ENCODE data around the gene IL1R2.

DNA sequence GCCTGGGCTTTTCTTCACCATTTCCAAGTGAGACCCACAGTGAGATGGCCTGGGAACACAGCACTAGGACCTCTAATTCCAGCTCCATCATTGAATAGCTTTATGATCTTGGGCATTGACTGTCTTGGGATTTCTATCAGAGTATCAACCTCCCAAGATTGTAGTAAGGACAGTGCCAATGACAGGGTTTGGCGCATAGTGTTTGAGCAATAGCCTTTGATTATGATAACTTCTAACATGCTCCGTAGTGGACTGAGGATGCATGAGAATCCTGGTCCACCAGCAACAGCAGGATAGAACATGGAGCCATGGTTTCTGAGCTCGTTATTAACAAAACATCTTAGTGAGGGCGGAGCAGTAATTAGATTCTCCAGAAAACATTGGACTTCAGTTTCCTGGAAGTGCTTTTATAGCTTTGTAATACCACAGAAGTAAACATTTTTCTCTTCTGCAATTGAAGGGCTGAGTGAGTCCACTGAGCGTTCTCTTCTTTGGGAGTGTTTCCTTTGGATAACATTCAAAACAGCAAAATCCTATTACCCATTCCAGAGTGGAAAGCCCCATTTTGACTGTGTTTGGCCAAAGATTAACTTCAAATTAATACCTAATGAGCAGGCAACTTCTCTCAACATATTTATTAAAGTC is 63.7 kb downstream of the IL1R2 start:
- TF ChIP-seq, protein P1, sequence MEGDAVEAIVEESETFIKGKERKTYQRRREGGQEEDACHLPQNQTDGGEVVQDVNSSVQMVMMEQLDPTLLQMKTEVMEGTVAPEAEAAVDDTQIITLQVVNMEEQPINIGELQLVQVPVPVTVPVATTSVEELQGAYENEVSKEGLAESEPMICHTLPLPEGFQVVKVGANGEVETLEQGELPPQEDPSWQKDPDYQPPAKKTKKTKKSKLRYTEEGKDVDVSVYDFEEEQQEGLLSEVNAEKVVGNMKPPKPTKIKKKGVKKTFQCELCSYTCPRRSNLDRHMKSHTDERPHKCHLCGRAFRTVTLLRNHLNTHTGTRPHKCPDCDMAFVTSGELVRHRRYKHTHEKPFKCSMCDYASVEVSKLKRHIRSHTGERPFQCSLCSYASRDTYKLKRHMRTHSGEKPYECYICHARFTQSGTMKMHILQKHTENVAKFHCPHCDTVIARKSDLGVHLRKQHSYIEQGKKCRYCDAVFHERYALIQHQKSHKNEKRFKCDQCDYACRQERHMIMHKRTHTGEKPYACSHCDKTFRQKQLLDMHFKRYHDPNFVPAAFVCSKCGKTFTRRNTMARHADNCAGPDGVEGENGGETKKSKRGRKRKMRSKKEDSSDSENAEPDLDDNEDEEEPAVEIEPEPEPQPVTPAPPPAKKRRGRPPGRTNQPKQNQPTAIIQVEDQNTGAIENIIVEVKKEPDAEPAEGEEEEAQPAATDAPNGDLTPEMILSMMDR (IDR thresholded peaks at IDR 0.05 in 2 of 3, conservative IDR thresholded peaks at IDR 0.05 in 1 of 3; ENCODE audit: insufficient read depth in 2 of 3, low read depth in 1 of 3, low read length in 3 of 3), result no peak
- TF ChIP-seq CBX3 (IDR thresholded peaks at IDR 0.05; ENCODE audit: borderline replicate concordance in 1 of 2, low read length in 2 of 2), result no peak
- TF ChIP-seq FOXJ2 (tag; IDR thresholded peaks at IDR 0.05), result no peak

All from K562 (cell line).